H1 (cell line): ENCODE results near the gene HOXB8. TPM values are rescaled to one million over a fixed set of nuclear protein-coding genes. Genes with fewer than 3 reads are reported as not detected.

Experiments
- CTCF ChIA-PET: fragments of 300-600 bp; sonication (Branson Sonifier 250); formaldehyde crosslinking; loops from one replicate; lab custom pipeline; 2021; ENCODE audit not compliant: partially characterized antibody; lab: Charles Lee
- POLR2A ChIA-PET: fragments of 300-600 bp; sonication (Branson Sonifier 250); formaldehyde crosslinking; loops from one replicate; lab custom pipeline; 2021; ENCODE audit warnings: inconsistent platforms; ENCODE audit not compliant: partially characterized antibody; lab: Charles Lee
- DNase-seq, 2 experiments: peaks; one replicate each; pipeline versions ENCODE4 v3.0.0 to v3.0.0-alpha.2; 2010 to 2022; ENCODE audit warnings: low spot score in 2 of 2, low read depth in 1 of 2, mixed read lengths in 1 of 2
- FAIRE-seq: peaks from 2 replicates; lab custom pipeline; 2011; peaks lifted over from hg19 to GRCh38; lab: Jason Lieb, UNC
- H2AFZ ChIP-seq: 2 replicates; pipeline ENCODE4 v1.8.1; 2012; ENCODE audit warnings: low read length, inconsistent platforms
- H2AK5ac ChIP-seq: 2 replicates; pipeline ENCODE4 v1.6.1; 2013; ENCODE audit warnings: low read depth, low read length
- H2BK120ac ChIP-seq: replicated peaks from 2 replicates; pipeline ENCODE3; 2013; ENCODE audit warnings: low read depth, low read length, inconsistent platforms
- H2BK12ac ChIP-seq: 2 replicates; pipeline ENCODE4 v1.6.1; 2013; ENCODE audit warnings: low read depth, low read length
- H2BK15ac ChIP-seq: 2 replicates; pipeline ENCODE4 v1.6.1; 2013; ENCODE audit warnings: low read length
- H2BK20ac ChIP-seq: 2 replicates; pipeline ENCODE4 v1.6.1; 2013; ENCODE audit warnings: low read length
- H2BK5ac ChIP-seq: 2 replicates; pipeline ENCODE4 v1.6.1; 2013; ENCODE audit warnings: low read depth, low read length
- H3K14ac ChIP-seq: 2 replicates; pipeline ENCODE4 v1.6.1; 2013; ENCODE audit warnings: inconsistent platforms; ENCODE audit not compliant: insufficient read length
- H3K18ac ChIP-seq: 2 replicates; pipeline ENCODE4 v1.6.1; 2013; ENCODE audit warnings: low read length; ENCODE audit errors: extremely low read depth
- H3K23ac ChIP-seq: 2 replicates; pipeline ENCODE4 v1.6.1; 2013; ENCODE audit warnings: inconsistent platforms; ENCODE audit not compliant: insufficient read length
- H3K23me2 ChIP-seq: 2 replicates; pipeline ENCODE4 v1.6.1; 2013; ENCODE audit warnings: low read depth, low read length
- H3K27ac ChIP-seq: 2 replicates; pipeline ENCODE4 v1.6.1; 2011; ENCODE audit warnings: low read depth, low read length, inconsistent platforms
- H3K27me3 ChIP-seq, 4 experiments: replicated peaks in 1 of 4; 1 replicate in 1 of 4; 2 replicates in 3 of 4; pipeline versions ENCODE4 v1.6.1 to v1.8.1; 2011 to 2013; ENCODE audit warnings: low read length in 3 of 4, mild to moderate bottlenecking in 3 of 4, inconsistent platforms in 2 of 4, mixed read lengths in 2 of 4, moderate library complexity in 1 of 4; ENCODE audit not compliant: control insufficient read depth in 3 of 4, insufficient read depth in 3 of 4; ENCODE audit errors: extremely low read depth in 1 of 4
- H3K36me3 ChIP-seq, 4 experiments: 2 replicates each; pipeline versions ENCODE4 v1.6.1 to v1.8.1; 2011 to 2013; ENCODE audit warnings: mild to moderate bottlenecking in 4 of 4, low read length in 3 of 4, moderate library complexity in 2 of 4, control low read depth in 1 of 4, inconsistent platforms in 1 of 4; ENCODE audit not compliant: insufficient read depth in 4 of 4, control insufficient read depth in 2 of 4
- H3K4ac ChIP-seq: replicated peaks from 2 replicates; pipeline ENCODE3; 2013; ENCODE audit warnings: low read length, low read depth, mixed read lengths, inconsistent platforms; ENCODE audit not compliant: insufficient read length
- H3K4me1 ChIP-seq, 4 experiments: replicated peaks in 1 of 4; 1 replicate in 1 of 4; 2 replicates in 3 of 4; pipeline versions ENCODE4 v1.6.1 to v1.8.1; 2011 to 2013; ENCODE audit warnings: low read length in 3 of 4, inconsistent platforms in 2 of 4, mixed read lengths in 1 of 4; ENCODE audit not compliant: insufficient read depth in 4 of 4, control insufficient read depth in 3 of 4
- H3K4me2 ChIP-seq, 2 experiments: 2 replicates each; pipeline versions ENCODE4 v1.6.1 to v1.8.1; 2011 to 2013; ENCODE audit warnings: low read depth in 2 of 2, low read length in 2 of 2, control low read depth in 1 of 2, inconsistent platforms in 1 of 2, mild to moderate bottlenecking in 1 of 2; ENCODE audit not compliant: insufficient read depth in 1 of 2
- H3K4me3 ChIP-seq, 4 experiments: fragments of 200-600, 300-600 bp in 1 of 4; sonication (generic), shearing (Covaris generic), sonication (Bioruptor Twin) in 1 of 4; 2 replicates each; pipeline versions ENCODE4 v1.5.1 to v1.8.1; 2011 to 2016; ENCODE audit warnings: low read length in 4 of 4, low read depth in 3 of 4, control low read depth in 2 of 4, inconsistent platforms in 2 of 4, mild to moderate bottlenecking in 2 of 4, mixed read lengths in 1 of 4, moderate library complexity in 1 of 4; ENCODE audit not compliant: insufficient read depth in 2 of 4; ENCODE audit errors: extremely low read depth in 1 of 4
- H3K56ac ChIP-seq: replicated peaks from 2 replicates; pipeline ENCODE3; 2013; ENCODE audit warnings: low read depth, mild to moderate bottlenecking, mixed read lengths, low read length, inconsistent platforms; ENCODE audit not compliant: insufficient read length
- H3K79me1 ChIP-seq: 2 replicates; pipeline ENCODE4 v1.6.1; 2013; ENCODE audit warnings: low read depth, low read length, control low read depth
- H3K79me2 ChIP-seq, 2 experiments: 2 replicates each; pipeline versions ENCODE4 v1.6.1 to v1.8.1; 2012 to 2013; ENCODE audit warnings: low read length in 2 of 2, mild to moderate bottlenecking in 2 of 2, inconsistent platforms in 1 of 2; ENCODE audit not compliant: insufficient read depth in 2 of 2, control insufficient read depth in 1 of 2
- H3K9ac ChIP-seq, 4 experiments: replicated peaks in 1 of 4; 1 replicate in 1 of 4; 2 replicates in 3 of 4; pipeline versions ENCODE4 v1.6.1 to v1.8.1; 2011 to 2013; ENCODE audit warnings: low read depth in 3 of 4, low read length in 3 of 4, control low read depth in 2 of 4, mild to moderate bottlenecking in 2 of 4, moderate library complexity in 2 of 4, inconsistent platforms in 1 of 4; ENCODE audit errors: extremely low read depth in 1 of 4
- H3K9me3 ChIP-seq, 2 experiments: 2 replicates each; pipeline versions ENCODE4 v1.6.1 to v1.8.1; 2012 to 2013; ENCODE audit warnings: mild to moderate bottlenecking in 2 of 2, moderate library complexity in 2 of 2, control low read depth in 1 of 2, inconsistent platforms in 1 of 2, low read depth in 1 of 2, low read length in 1 of 2, mixed read lengths in 1 of 2; ENCODE audit not compliant: insufficient read depth in 2 of 2
- H4K20me1 ChIP-seq, 2 experiments: replicated peaks in 1 of 2; 2 replicates each; pipeline versions ENCODE3 to v1.8.1; 2011 to 2013; ENCODE audit warnings: inconsistent platforms in 2 of 2, low read length in 2 of 2, mild to moderate bottlenecking in 1 of 2; ENCODE audit not compliant: insufficient read depth in 2 of 2, control insufficient read depth in 1 of 2
- H4K5ac ChIP-seq: 2 replicates; pipeline ENCODE4 v1.6.1; 2013; ENCODE audit warnings: low read length, low read depth, mixed read lengths, inconsistent platforms; ENCODE audit not compliant: insufficient read length
- H4K8ac ChIP-seq: 2 replicates; pipeline ENCODE4 v1.8.0; 2013; ENCODE audit warnings: mild to moderate bottlenecking, moderate library complexity, low read length, inconsistent platforms; ENCODE audit not compliant: insufficient read depth; ENCODE audit errors: extremely low read depth
- H4K91ac ChIP-seq: replicated peaks from 2 replicates; pipeline ENCODE3; 2013; ENCODE audit warnings: low read length, mixed read lengths, inconsistent platforms; ENCODE audit not compliant: insufficient read length
- TCF12 ChIP-seq: IDR thresholded peaks from 2 replicates; pipeline ENCODE4 v1.6.1; 2011; ENCODE audit warnings: low read depth, mild to moderate bottlenecking, low read length
- polyA plus RNA-seq, 7 experiments: library from polyadenylated mRNA; depleted of rRNA in 3 of 7; stranded (reverse) in 5 of 7; unstranded in 2 of 7; fragments of >200 nt in 5 of 7; fragments of 200-250 nt in 2 of 7; gene quantifications; 1 replicate in 5 of 7; 2 replicates in 1 of 7; 4 replicates in 1 of 7; pipeline versions ENCODE4 v1.2.1 to v1.2.3, GENCODE V29; 2011 to 2013; ENCODE audit warnings: missing spikeins in 2 of 7, mixed read lengths in 2 of 7
- total RNA-seq: library from RNA; stranded (reverse); fragmentation: NEBNext Ultra II Directional; extraction: Animal tissue kit (Norgen Biotek cat#: 25700); gene quantifications from 2 replicates; pipeline ENCODE4 v1.2.1, GENCODE V29; 2021

The HOXB8 gene
- total and polyA plus RNA-seq, 2 of the 8 experiments (the other 6 are each of a cell fraction or from before 2014, with no cell fraction given): not detected

GRCh38 chr17:48655913-48656312, 40.8 kb upstream of the HOXB8 start:
- Histone ChIP-seq H3K4me3 (no peak overlapping the region), H4K20me1 (no peaks in the 10 kb centered on the region), H3K79me2 (no peaks in the 10 kb centered on the region), H2AFZ (no peak overlapping the region), H3K14ac (no peak overlapping the region), H2BK12ac (no peak overlapping the region), H2BK15ac (no peak overlapping the region), H4K5ac (no peak overlapping the region), H3K9me3 (no peaks in the 10 kb centered on the region), H3K18ac (no peak overlapping the region), H3K23ac (no peak overlapping the region), H2BK120ac (no peak overlapping the region), H2AK5ac (no peak overlapping the region), H2BK5ac (no peak overlapping the region), H3K4me2 (no peak overlapping the region), H3K79me1 (no peaks in the 10 kb centered on the region), H3K4ac (no peak overlapping the region), H3K27me3 (peaks cover 0 to 8% (median 4%) of the 10 kb centered on the region in 4 experiments; a peak in 3 of 7 replicates), H3K36me3 (no peaks in the 10 kb centered on the region), H4K91ac (no peak overlapping the region), H3K4me1 (no peaks in the 10 kb centered on the region), H4K8ac (no peak overlapping the region), H3K9ac (no peak overlapping the region), H2BK20ac (no peak overlapping the region), H3K23me2 (no peaks in the 10 kb centered on the region), H3K27ac (no peak overlapping the region), H3K56ac (no peak overlapping the region)
- POLR2A ChIA-PET: no interaction called here
- FAIRE-seq (no peak), DNase-seq (no peak)
- CTCF ChIA-PET: interaction anchor here (0.9 to 1.7 kb wide), 7 partner anchors 8 to 149 kb away, joined by 3 to 7 read pairs (median 4); no protein-coding TSS in a partner anchor
- TF ChIP-seq TCF12: no peak
